GM12892 (cell line): ENCODE measurements around the gene FBXW9.

ENCODE experiments used
- POLR2A ChIP-seq: IDR thresholded peaks from 2 replicates; pipeline ENCODE4 v1.6.1; 2011; ENCODE audit warnings: low read depth, low read length, control low read depth
- POLR2AphosphoS5 ChIP-seq: IDR thresholded peaks from 2 replicates; pipeline ENCODE4 v1.6.1; 2011; ENCODE audit warnings: low read depth, low read length, control low read depth

DNA sequence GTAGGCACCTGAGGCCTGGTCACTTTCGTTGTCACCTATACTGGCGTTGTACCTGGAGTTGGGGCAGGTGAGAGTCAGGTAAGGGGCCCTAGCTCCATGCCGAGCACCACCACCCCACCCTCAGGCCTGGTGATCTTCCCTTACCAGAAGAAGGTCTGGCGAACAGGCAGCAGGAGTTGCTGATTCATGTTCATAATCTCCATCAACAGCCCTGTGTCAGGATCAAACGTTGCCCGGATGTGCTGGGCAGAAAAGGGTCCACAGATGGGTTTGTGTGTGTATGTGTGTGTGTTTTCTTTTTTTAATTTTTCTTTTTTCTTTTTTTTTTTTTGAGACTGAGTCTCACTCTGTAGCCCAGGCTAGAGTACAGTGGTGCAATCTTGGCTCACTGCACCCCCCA lies 44.2 kb downstream of the FBXW9 start:
- TF ChIP-seq POLR2AphosphoS5 (no peak), POLR2A (no peak)
